ENCODE results near the gene MALT1. TPM values are rescaled to one million over a fixed set of nuclear protein-coding genes. Genes with fewer than 3 reads are reported as not detected.

Gene MALT1
- total and polyA plus RNA-seq, 9 donors = 9.0 to 24.7 (median 17.0) TPM

DNA sequence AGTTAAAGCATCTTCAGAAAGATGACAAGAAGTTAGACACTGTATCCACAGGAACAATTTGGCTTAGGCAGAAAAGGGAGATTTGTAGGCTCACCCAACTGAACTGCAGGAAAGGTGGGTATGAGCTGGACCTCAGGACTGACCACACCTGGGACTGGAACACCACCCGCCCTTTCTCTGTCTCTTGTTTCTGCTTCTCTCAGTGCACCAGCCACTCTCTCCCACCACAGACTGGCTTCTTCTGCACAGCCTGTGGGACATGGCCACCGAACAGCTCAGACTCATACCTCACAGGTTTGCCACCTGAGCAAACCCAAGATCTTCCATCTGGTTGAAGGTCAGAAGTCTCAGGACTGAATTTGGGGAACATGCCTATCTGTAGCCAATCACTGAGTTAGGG is 14.2 kb upstream of the MALT1 start:
- TF ChIP-seq EP300 (IDR thresholded peaks at IDR 0.05) (no peak), POLR2A (IDR thresholded peaks at IDR 0.05) (no peak)
- TF ChIP-seq, protein P1, sequence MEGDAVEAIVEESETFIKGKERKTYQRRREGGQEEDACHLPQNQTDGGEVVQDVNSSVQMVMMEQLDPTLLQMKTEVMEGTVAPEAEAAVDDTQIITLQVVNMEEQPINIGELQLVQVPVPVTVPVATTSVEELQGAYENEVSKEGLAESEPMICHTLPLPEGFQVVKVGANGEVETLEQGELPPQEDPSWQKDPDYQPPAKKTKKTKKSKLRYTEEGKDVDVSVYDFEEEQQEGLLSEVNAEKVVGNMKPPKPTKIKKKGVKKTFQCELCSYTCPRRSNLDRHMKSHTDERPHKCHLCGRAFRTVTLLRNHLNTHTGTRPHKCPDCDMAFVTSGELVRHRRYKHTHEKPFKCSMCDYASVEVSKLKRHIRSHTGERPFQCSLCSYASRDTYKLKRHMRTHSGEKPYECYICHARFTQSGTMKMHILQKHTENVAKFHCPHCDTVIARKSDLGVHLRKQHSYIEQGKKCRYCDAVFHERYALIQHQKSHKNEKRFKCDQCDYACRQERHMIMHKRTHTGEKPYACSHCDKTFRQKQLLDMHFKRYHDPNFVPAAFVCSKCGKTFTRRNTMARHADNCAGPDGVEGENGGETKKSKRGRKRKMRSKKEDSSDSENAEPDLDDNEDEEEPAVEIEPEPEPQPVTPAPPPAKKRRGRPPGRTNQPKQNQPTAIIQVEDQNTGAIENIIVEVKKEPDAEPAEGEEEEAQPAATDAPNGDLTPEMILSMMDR (IDR thresholded peaks at IDR 0.05) = no peak
- intact Hi-C loops (cut with DNase I) = no loop called here
- Histone ChIP-seq H3K27ac (no peak overlapping the region), H3K36me3 (no peaks in the 10 kb centered on the region), H3K27me3 (no peaks in the 10 kb centered on the region), H3K4me3 (no peak overlapping the region), H3K9me3 (no peaks in the 10 kb centered on the region), H3K4me1 (ENCODE audit: insufficient read depth) (no peaks in the 10 kb centered on the region)
- 95 to 100% (median 96%) methylated on average over 2 of the region's 2 CpGs for WGBS, 3 donors
- no peak for DNase-seq

DNA sequence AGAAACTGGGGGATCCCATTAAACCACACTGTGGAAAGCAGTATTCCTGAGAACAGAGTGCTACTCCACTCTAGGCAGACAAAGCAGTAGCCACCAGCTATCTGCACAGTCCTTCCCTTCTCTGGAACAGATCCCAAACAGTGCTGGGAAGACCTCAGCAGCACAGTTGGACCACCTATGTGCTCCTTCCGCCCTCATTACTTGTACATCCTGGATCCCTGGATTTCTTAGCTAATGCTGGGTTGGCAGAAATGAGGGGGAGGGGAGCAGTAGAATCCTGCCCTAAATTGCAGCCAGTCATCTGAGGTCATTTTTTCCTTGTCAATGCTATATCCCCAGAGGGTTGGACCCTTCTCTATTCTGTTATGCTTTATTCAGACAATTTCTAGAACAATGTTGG is 13.8 kb upstream of the MALT1 start:
- TF ChIP-seq POLR2A (IDR thresholded peaks at IDR 0.05) (no peak), EP300 (IDR thresholded peaks at IDR 0.05) (no peak)
- TF ChIP-seq, protein P1 (IDR thresholded peaks at IDR 0.05) = no peak
- no peaks in the 10 kb centered on the region for H3K9me3 ChIP-seq
- intact Hi-C loops (cut with DNase I) = no loop called here
- H3K4me3 ChIP-seq = no peak overlapping the region
- 92 to 100% (median 100%) methylated on average over 1 of the region's 1 CpG for WGBS, 3 donors
- H3K27ac ChIP-seq = no peak overlapping the region
- DNase-seq = no peak
- no peaks in the 10 kb centered on the region for H3K27me3 ChIP-seq
- no peaks in the 10 kb centered on the region for H3K36me3 ChIP-seq
- no peaks in the 10 kb centered on the region for H3K4me1 ChIP-seq (ENCODE audit: insufficient read depth)

DNA sequence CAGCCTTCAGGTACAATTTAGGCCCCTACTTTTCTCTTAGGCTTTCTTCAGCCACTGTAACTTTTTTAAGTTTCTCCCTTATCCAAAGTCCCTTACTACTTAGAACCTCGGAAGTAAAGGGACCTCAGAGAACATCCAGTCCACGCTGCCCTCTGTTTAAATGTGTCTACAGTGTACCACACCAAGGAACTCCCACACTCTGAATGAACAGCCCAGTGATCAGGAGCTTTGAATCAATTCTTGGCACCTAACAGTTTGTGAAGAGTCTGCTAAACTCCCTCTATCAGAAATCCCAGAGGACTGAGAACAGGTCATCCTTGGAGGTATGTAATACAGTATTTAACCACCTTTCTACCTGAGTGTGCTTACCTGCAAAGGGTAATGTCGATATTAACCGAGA is 11.6 kb upstream of the MALT1 start:
- Histone ChIP-seq H3K9me3 (no peaks in the 10 kb centered on the region), H3K4me1 (ENCODE audit: insufficient read depth) (no peaks in the 10 kb centered on the region), H3K36me3 (no peaks in the 10 kb centered on the region), H3K27me3 (no peaks in the 10 kb centered on the region), H3K27ac (no peak overlapping the region), H3K4me3 (no peak overlapping the region)
- TF ChIP-seq POLR2A (IDR thresholded peaks at IDR 0.05) (no peak), EP300 (IDR thresholded peaks at IDR 0.05) (no peak)
- TF ChIP-seq, protein P1 (IDR thresholded peaks at IDR 0.05) = no peak
- 91 to 94% (median 92%) methylated on average over 4 of the region's 4 CpGs for WGBS, 3 donors
- intact Hi-C loops (cut with DNase I) = no loop called here
- no peak for DNase-seq

DNA sequence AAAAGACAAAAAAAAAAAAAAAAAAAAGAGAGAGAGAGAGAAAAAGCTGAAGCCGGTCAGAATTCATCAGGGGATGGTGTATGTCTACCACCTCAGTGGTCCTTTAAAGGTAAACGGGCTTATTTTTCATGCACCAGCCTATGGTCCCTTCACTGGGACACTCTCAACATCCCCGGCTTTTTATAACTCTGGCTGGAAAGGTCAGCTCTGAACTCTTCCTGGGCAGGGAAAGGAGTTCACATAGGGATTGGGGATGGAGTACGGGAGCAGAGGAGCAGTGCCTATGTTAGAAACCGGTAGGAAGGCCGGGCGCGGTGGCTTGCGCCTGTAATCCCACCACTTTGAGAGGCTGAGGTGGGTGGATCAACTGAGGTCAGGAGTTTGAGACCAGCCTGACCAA is 10.3 kb upstream of the MALT1 start:
- WGBS, 3 donors = 95 to 97% (median 97%) methylated on average over 9 of the region's 9 CpGs
- Histone ChIP-seq H3K27ac (no peak overlapping the region), H3K9me3 (no peaks in the 10 kb centered on the region), H3K36me3 (no peaks in the 10 kb centered on the region), H3K4me1 (ENCODE audit: insufficient read depth) (no peaks in the 10 kb centered on the region), H3K27me3 (no peaks in the 10 kb centered on the region), H3K4me3 (no peak overlapping the region)
- intact Hi-C loops (cut with DNase I) = no loop called here
- DNase-seq = no peak
- TF ChIP-seq EP300 (IDR thresholded peaks at IDR 0.05) = no peak

DNA sequence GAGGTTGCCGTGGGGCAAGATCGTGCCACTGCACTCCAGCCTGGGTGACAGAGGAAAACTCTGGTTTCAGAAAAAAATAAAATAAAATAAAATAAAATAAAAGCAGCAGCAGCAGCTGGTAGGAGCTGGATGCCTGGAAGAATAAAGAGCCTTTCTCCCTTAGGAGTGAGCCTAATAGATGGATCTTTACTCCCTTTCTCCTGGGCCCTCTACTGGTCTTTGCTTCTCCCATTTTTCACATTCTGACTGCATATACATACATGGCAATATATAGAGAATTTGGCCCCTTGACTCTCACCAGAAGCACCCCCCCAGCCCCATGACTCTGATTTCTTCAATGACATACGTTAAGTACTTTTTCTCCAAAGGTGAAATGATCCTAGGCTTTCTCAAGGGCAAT is 9.8 kb upstream of the MALT1 start:
- H3K27me3 ChIP-seq = no peaks in the 10 kb centered on the region
- DNase-seq = no peak
- H3K4me3 ChIP-seq = no peak overlapping the region
- H3K4me1 ChIP-seq (ENCODE audit: insufficient read depth) = no peaks in the 10 kb centered on the region
- H3K27ac ChIP-seq = no peak overlapping the region
- TF ChIP-seq, protein P1 (IDR thresholded peaks at IDR 0.05) = no peak
- no peak for TF ChIP-seq POLR2A (IDR thresholded peaks at IDR 0.05)
- no peak for TF ChIP-seq EP300 (IDR thresholded peaks at IDR 0.05)
- no peaks in the 10 kb centered on the region for H3K36me3 ChIP-seq
- intact Hi-C loops (cut with DNase I) = no loop called here
- H3K9me3 ChIP-seq = no peaks in the 10 kb centered on the region
- 58 to 75% (median 59%) methylated on average over 3 of the region's 3 CpGs for WGBS, 3 donors
